GM18870 (cell line): ENCODE measurements around the gene MSX2.
"Not testable (repeated sequence)": the region's sequence is repeated elsewhere in the genome, so short reads cannot be mapped to it uniquely, and the experiment has no call there.

ENCODE experiments used
- ATAC-seq: cut with Tn5 transposase; IDR thresholded peaks from one replicate; pipeline ENCODE4 v1.9.1; 2021; ENCODE audit warnings: moderate library complexity; ENCODE audit not compliant: unreplicated experiment

MSX2 gene

DNA sequence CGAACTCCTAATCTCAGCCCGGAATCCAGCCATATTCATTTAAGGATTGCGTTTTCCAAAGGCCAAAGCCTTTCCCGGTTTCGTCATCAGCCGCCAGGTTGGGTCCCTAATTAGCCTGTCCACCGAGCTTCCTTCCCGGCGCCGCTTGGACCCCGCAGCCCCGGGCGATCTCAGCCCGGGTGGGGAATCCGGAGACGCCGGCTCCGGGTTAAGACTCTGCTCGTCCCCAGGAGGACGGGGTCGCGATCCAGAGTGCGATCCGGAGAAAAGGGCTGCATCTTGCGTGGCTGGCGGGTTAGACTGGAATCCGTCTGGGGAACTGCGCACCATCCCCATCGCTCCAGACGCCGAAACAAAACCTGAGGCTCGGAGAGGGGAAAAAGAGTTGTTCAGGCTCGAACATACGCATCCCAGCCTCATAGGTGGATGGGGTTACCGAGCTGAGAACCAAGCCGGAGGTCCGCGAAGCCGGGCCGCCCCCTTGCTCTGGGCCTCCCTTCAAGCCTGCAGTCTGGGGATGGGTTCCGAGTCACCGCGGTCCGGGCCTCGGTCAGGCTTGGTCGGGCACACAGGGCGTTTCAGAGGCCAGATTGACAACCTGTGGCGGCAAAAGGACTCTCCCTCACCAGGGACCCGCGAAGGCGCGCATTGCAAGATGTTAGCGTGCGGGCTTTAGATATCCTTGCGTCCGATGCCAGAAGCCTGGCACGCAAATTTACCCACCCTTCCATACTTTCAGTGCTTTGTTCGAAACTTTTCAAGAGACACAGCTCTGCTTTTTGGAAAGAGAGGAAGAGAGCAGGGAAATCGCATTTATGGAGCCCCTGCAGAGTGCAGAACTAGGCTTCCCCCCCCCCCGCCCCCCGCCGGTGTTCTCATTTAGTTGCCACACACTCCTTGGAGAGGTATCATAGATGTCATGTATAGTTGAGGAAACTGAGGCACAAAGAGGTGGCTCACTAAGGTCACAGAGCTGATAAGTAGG, 7.9 kb downstream of the MSX2 start:
- no peak for ATAC-seq

DNA sequence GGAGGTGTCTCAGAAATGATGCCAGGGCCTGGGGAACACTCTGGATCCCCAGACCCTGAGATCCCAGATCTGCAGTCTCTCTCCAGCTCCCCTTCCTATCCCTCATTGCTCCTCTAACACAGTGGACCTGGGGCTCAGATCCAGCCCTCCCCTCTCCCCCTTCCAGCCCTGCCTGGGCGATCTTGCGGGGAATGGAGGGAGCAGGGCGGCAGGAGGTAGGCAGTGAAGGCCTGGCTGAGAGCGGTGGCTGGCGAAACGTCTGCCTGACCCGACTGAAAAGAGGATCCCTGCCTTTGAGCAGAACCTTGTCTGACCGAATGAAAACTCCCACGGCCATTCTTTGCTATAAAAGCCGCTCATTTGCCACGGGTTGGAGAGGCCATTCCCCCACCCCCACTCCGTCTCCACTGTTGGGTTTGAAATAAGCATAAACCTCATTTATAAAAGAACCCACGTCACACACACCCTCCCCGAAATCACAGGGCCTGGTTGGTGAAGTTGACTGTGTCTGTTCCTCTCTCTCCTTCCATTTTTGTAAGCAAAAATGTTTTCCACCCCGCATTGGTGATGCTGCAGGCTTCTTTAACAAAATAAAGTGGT, 8.8 kb downstream of the MSX2 start:
- ATAC-seq: no peak

DNA sequence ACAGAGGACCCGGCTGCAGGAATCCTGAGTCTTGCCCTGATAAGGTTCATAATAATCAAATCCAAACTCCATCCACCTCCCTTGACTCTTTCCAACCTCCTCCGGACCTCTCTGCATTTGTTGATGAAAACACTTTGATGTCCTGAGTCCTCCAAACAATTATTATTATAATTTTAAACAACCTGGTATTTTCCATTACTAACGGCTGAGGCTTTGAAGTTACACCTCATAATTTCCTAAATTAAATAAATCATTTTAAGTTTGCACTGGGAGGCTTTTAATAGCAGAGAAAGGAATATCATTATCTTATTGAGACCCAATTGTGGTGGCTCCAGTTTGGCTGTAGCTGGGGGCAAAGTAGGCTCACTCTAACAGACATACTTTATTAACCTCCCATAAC, 9.5 kb downstream of the MSX2 start:
- no peak for ATAC-seq

DNA sequence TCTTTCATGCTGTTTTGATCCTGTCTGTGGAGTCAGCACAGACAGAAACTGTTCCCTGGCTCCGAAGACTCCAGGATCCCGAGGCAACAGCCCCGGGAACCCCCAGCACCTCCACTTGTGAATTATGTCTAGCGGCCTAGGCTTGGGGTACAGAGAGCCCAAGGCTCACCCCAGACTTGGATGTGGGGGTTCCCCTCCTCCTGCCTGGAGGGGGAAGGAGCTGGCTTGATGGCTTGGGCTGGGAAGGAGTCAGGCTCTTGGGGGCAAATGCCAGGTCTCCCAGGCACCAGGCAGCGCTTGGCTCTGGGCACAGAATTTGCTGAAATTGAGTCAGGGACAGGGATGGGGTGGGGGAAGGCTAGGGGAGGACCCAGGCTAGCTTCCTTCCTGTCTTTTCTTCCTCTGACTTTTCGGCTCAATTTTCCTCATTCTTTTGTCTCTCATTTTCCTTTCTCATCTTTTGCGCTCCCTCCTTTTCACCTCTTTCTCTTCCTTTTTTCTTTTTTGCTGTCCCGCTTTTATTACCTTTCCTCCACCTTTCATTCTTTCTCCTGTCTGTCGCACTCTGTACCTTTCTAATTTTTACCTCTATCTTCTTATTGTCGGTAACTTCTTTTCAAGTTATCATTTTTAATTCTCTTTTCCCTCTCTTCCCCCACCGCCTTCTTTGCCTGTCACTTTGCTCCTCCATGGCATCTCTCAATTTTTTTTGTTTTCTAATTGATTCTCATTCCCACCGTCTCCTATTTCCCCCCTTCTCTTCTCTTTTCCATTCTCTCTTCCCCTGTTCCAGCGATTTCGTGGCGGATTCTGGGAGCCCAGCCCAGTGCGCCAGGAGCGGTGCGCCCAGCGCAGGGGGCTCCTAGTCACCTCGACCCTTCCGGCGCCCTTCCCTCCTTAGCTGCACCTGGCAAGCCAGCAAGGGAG, 10.5 kb downstream of the MSX2 start:
- ATAC-seq: no peak

DNA sequence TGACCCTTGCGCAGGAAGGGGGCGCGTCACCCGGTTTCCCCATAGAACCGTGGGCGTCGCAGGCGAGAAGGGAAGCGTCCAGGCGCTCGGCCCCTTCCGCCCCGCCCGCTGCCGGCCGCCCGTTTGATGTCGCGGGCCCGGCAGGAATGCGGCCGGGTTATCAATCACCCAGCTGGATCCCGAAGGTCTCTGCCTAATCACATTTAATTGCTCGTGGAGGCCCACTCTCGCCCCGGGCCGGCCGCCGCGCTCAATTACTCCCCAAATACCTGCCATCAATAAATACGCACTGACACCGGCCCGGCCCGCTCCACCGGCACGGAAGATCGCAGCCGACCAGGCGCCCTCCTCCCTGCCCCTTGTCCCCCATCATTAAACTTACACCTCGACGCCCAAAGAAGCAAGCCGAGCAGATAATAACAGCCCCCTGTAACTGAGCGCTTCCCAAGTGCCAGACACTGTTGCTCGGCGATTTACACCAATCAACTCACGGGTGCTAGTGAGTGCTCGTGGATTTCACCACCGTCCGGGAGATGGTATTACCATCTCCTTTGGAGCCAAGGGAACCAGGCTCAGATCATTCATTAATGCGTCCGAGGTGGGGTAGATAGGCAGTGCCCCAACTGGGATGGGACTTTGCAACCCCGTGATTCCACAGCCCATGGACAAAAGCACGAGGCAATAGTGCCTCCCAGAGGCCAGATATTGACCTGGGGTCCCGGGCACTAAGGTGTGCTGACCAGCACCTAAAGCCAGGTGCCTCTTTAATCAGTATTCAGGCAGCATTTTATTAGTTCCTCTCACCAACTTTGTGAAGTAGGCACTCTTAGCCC, 11.3 kb downstream of the MSX2 start:
- no peak for ATAC-seq

DNA sequence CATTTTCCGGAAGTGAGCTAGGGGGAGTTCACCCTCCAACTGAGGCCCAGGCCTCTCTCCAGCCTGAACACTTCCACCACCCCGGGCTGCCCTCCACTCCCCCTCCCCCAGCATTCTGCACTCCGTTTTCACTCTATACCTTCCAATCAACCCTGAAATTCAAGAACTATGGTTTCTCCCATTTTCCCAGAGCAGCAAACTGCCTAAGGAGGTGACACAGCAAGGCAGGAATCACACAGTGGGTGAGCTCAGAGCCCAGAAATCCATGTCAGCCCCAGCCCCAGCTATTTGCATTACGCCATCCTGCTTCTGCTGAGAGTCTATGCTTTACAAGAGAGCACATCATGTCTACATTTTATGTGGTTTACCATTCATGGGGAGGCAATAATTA, 11.9 kb downstream of the MSX2 start:
- ATAC-seq: no peak

DNA sequence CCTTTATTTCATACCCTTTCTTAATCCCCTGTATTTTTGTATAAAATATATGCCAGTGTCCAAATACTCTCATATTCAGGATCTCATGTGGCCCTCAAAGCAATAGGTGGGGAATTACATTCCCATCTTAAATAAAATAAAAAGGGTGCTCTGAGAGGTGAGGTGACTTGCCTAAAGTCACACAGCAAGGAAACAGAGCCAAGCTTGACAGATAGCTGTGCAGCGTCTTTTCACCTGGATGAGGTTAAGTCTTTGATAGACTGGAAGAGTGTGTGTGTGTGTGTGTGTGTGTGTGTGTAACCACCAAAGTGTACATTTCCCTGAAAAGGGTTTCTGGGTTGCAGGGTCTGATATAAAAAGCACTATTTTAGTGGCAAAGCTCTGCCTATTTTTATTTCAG, 12.4 kb downstream of the MSX2 start:
- ATAC-seq: no peak

DNA sequence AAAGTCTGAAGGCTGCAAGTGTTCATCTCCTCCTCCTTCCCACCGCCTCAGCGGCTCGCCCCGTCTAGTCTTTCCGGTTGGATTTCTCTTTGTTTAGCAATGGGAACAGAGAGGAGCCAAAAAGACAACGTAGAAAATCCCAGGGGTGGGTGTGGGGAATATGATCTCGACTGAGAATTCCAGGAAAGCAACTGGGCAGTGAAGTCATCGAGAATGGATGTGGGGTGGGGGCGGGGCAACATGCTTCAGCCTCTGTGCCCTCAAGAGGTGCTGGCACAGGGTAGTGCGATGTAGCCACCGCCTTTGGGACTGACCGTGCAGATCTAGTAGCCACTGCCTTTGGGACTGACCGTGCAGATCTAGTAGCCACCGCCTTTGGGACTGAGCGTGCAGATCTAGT, 12.9 kb downstream of the MSX2 start:
- ATAC-seq: no peak

DNA sequence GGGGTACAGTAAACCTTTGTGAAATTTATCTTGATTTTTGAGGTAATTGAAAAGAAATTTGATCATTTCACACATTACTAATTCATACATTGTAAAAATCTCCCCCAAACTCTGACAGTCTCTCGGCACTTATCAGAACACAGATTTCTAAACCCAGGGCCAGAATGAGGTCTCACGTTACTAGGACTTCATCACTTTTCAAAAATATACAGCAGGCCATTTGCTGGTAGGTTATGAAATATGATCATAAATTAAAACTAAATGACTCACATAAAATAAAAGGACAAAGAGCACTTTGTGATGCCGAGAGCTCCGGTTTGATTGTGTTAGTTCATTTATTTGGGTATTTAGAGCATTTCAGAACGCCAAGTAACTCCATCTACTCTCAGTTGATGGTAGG, 17.0 kb downstream of the MSX2 start:
- no peak for ATAC-seq

DNA sequence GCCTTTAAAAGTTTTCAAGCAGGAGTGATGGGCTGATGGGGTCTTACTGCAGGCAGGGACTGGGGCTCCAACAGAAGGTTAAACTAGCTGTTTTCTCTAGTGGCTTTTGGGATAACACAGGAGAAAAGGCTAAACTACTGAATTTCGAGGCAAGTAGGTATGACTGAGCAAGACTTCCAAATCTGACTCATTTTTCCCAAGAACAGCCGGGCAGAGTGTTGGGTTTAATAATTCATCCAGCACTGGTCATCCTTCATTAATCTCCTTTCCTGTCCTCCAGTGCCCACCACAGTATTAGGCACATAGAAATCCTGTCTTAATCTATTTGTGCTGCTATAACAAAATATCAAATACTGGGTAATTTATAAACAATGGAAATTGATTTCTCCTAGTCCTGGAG, 20.5 kb downstream of the MSX2 start:
- no peak for ATAC-seq

DNA sequence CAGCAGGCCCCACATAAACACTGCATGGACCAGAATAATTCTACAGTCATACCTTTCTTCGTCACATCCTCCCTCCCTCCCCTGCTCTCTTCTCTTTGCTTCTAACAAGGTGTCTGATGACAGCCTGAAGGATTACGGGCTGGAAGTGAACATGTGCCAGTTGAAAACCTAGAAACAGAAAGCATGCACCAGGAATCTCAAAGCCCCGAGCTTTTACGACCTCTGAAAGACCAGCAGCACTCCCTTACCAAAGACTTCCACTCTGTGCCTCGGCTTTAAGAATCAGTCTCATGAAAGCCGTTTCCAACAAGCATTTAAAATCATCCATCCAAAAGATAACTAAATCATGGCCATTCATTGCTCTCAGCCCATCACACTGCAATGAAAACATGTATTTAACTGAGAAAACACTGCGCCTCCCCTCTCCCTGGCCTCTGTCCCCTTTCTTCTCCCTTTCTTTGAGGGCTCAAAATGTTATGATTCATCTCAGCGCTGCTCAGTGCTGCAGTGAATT, 21.3 kb downstream of the MSX2 start:
- no peak for ATAC-seq

DNA sequence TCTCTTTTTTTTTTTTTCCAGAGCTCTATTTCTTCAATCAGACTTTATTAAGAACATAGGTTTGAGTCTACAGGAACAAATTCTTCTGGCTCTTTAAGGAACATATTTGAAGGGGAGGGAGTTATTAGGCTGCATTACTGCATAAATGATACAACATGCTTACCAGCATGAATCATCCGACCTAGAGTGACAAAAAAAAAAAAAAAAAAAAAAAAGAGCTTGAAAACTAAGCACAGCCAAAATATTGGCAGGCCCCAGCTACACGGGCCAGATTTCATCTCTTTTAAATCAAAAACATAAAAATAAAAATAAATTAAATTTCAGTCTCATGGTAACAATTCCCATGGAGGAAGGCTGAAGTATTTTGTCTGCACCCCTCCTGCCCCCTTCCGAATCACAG, 26.3 kb downstream of the MSX2 start:
- no peak for ATAC-seq

DNA sequence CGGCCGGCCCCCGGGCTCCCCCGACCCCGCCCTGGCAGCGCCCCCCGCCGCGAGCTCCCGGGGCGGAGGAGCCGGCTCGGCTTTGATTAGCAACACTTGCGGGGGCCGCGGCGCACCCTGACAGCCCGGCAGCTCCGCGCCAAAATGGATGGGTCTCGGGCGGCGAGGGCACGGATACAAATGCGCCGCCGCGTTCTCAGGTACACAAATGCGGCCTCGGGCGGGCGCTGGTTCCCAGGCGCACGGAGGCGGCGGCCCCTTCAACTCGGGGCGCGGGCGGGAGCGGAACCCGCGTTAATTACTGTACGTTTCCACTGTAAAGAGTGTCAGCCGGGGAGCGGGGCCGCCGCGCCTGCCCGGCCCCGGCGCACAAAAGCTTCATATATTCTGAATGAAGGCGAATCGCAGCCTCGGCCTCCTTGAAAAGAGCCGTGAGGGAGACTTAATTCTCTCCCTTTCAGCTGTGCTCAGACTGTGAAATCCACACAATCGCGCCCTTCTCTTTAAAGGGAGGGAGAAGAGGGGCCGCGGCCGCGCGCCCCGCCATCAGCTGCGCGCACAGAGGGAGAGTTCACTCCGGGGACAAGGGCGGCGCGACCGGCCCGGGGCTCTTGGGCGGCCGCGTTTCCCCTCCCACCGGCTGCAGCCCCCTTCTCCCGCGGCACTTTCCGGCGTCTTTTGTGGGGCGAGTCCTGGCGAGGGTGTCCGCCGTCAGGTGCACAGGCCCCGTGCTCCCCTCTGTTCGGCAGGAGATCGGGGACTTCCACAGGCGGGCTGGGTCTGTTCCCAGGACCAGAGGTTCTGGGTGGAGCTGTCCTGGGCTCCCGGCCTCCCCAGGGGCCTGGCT, 27.0 kb downstream of the MSX2 start:
- no peak for ATAC-seq

DNA sequence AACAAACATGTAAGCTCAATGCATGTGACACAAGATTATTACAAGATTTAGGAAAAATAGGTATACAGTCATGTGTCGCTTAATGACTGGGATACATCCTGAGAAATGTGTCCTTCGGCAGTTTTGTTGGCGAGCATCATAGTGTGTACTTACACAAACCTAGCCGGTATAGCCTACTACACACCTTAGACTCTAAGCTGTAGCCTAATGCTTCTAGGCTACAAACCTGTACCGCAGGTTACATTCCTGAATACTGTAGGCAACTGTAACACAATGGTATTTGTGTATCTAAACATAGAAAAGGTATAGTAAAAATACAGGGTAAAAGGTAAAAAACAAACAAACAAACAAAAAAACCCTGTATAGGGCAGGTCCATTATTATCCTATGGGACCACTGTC, 27.7 kb downstream of the MSX2 start:
- ATAC-seq: no peak

DNA sequence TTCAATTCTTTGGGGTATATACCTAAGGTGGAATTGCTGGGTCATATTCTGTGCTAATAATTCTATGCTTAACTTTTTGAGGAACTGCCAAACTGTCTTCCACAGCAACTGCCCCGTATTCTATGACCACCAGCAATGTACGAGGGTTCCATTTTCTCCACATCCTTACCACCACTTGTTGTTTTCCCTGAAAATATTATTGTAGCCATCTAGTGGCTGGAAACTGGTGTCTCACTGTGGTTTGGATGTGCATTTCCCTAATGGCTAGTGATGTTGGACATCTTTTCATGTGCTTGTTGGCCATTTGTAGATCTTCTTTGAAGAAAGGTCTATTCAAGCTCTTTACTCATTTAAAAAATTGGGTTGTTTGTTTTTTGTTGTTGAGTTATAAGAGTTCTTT, 30.7 kb downstream of the MSX2 start:
- ATAC-seq: no peak

DNA sequence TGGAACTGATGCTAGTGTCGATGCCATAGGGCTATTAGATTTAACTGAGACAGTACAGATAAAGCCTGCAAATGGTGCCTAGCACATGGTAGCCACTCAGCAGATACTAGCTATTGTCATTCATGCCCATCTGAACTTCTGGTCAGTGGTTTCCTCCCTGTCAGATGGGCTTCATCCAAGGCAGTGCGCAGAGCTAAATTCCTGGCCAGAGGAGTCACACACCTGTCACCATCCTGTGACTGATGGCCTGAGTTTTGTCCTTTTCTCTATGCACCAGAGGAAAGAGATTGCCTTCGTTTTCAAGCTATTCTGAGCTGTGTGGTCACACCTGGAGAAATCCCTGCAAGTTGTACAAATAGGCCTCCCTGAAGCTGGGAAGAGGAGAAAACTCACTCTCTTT, 34.7 kb downstream of the MSX2 start:
- no peak for ATAC-seq

DNA sequence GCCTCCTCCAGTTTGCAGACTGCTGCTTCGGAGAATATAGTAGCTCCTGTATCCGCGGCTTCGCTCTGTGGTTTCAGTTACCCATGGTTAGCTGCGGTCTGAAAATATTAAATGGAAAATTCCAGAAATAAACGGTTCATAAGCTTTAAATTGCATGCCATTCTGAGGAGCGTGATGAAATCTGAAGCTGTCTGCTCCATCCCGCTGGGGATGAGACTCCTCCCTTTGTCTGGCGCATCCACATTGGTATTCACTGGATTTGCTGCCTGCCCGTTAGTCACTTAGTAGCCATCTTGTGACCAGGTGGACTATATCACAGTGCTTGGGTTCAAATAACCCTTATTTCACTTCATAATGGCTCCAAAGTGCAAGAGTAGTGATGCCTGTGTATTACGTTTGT, 36.3 kb downstream of the MSX2 start:
- no peak for ATAC-seq

DNA sequence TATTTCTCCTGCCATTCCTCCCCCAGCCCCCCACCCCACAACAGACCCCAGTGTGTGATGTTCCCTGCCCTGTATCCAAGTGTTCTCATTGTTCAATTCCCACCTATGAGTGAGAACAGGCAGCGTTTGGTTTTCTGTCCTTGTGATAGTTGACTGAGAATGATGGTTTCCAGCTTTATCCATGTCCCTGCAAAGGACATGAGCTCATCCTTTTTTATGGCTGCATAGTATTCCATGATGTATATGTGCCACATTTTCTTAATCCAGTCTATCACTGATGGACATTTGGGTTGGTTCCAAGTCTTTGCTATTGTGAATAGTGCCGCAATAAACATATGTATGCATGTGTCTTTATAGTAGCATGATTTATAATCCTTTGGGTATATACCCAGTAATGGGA, 37.0 kb downstream of the MSX2 start:
- ATAC-seq: not testable (repeated sequence)

DNA sequence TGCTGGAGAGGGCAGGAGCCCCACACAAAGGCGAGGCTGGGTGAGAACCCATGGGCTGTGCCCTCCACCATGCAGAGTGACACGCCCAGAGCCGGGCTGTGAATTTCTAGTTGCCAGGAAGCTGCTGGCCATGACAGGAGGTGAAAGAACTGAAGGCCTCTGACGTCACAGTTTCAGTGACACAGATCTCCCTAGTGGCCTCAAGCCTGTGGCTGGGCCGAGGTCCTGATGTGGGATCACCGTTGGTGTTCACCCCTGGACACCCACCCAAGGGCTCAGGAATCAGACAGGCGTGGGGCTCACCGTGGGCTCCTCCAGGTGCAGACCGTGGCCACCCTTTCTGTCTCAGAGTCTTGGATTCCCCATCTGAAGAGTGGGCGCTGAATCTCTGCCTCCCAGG, 39.9 kb downstream of the MSX2 start:
- ATAC-seq: no peak
